ENCODE data around the gene KHK.

Gene KHK

DNA sequence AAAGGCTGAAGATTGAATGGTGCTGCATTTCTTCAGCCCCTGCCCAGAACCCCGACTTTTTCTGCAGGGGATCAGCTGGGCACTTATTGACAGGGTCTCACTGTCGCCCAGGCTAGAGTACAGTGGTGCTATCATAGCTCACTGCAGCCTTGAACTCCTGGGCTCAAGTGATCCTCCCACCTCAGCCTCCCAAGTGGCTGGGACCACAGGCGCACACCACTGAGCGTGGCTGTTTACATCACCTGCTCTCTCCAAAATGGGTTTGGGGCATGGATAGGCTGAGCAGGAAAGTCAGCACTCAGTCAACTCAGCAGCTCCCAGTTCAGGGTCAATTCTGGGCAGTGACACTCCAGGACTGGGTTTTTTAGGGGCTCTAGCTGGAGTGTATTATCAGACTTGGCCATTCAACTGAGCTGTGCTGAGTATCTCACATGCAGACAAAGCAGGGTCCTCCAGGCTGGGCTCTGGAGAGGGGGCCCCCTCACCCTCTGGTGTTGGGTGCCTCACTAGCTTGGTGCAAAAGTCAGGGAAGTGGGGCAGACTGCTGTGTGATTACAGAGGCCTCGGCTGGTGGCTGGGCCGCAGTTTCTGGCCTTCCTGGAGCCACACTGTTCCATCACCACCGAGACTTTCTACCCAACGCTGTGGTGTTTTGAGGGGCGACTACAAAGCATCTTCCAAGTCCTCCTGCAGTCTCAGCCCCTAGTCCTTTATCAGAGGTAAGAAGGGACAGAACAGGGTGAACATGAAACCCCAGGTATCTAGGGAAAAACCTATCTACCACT is 41.5 kb downstream of the KHK start:
- no peak overlapping the region for H2BK120ac ChIP-seq (ENCODE audit: low read depth, low read length)
- H3K27me3 ChIP-seq (ENCODE audit: control insufficient read depth in 3 of 3, insufficient read depth in 3 of 3, low read depth in 1 of 3, low read length in 3 of 3): peaks cover 0 to 16% (median 3%) of the 10 kb centered on the region in 3 experiments
- no peak overlapping the region for H4K8ac ChIP-seq (ENCODE audit: low read depth, low read length)
- H2AK5ac ChIP-seq (ENCODE audit: low read depth, low read length): no peak overlapping the region
- H3K4me2 ChIP-seq (ENCODE audit: insufficient read depth, low read length, poor library complexity, severe bottlenecking): no peak overlapping the region
- H3K4me1 ChIP-seq (ENCODE audit: control insufficient read depth in 2 of 2, insufficient read depth in 1 of 2, low read depth in 1 of 2, low read length in 2 of 2): peaks cover 0 to 8% of the 10 kb centered on the region in 2 donors
- no peak overlapping the region for H2AFZ ChIP-seq (ENCODE audit: low read length)
- no peak overlapping the region for H3K14ac ChIP-seq (ENCODE audit: low read length)
- H3K4me3 ChIP-seq (ENCODE audit: low read length in 2 of 2): no peak overlapping the region
- H3K4ac ChIP-seq (ENCODE audit: low read length): no peak overlapping the region
- no peaks in the 10 kb centered on the region for H3K9me3 ChIP-seq (replicated peaks in 1 of 2; ENCODE audit: control insufficient read depth in 2 of 2, insufficient read depth in 1 of 2, low read depth in 1 of 2, low read length in 2 of 2)
- H3K23ac ChIP-seq (ENCODE audit: low read depth, low read length, poor library complexity): no peak overlapping the region
- no peak overlapping the region for H2BK12ac ChIP-seq (ENCODE audit: low read length)
- H3K36me3 ChIP-seq (replicated peaks in 1 of 2; ENCODE audit: control insufficient read depth in 2 of 2, insufficient read depth in 2 of 2, low read length in 2 of 2): peaks cover 28 to 43% of the 10 kb centered on the region in 2 donors
- H2BK15ac ChIP-seq (ENCODE audit: low read length): no peak overlapping the region
- no peak overlapping the region for H3K27ac ChIP-seq (replicated peaks; ENCODE audit: low read length)
- no peak overlapping the region for H3K18ac ChIP-seq (ENCODE audit: low read length)
- H3K79me1 ChIP-seq (ENCODE audit: low read depth, low read length): peaks cover 6% of the 10 kb centered on the region
- no peak for DNase-seq (ENCODE audit: low spot score)
- H4K91ac ChIP-seq (ENCODE audit: low read depth, low read length, poor library complexity): no peak overlapping the region
- H2BK5ac ChIP-seq (ENCODE audit: low read length): no peak overlapping the region
- WGBS, 2 donors (ENCODE audit: extremely low coverage in 2 of 2, insufficient read length in 2 of 2, insufficient replicate concordance in 1 of 2): no CpG with 5 or more reads among the region's 9 CpGs
- H3K9ac ChIP-seq (ENCODE audit: low read depth, low read length, poor library complexity): no peak overlapping the region

DNA sequence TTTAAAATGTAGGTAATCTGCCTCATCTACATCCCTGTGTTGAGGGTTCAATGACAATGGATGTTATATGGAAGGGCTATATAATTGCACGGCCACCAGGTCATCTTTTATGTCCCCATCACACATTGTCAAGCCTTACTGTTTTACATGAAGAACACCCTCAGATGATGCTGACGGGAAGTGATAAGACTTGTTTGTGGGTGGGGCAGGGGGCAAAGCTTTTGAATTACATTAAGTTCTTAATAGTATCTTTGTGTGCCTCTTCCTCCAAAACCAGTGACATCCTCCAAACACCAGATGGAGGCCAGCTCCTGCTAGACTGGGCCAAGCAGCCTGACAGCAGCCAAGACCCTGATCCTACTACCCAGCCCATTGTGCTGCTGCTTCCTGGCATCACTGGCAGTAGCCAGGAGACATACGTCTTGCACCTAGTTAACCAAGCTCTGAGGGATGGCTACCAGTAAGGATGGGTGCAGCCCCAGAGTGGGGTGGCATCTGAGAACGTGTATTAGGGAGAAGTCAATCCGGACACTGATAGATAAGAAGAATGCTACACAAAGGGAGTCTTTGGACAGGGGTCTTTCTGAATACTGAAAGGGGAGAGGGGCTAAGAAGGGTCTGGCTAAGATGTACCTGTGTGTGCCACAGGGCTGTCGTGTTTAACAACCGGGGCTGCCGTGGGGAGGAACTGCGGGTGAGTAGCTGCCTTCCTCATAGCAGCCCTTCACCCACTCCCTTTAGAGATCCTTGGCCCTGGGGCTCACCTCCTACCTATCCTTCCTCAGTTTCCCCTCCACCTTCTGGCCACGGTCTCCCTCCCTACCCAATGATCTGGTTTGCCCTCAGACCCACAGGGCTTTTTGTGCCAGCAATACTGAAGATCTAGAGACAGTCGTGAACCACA is 42.3 kb downstream of the KHK start:
- no CpG with 5 or more reads among the region's 11 CpGs for WGBS, 2 donors (ENCODE audit: extremely low coverage in 2 of 2, insufficient read length in 2 of 2, insufficient replicate concordance in 1 of 2)
- H2BK120ac ChIP-seq (ENCODE audit: low read depth, low read length): no peak overlapping the region
- H3K4me2 ChIP-seq (ENCODE audit: insufficient read depth, low read length, poor library complexity, severe bottlenecking): no peak overlapping the region
- no peak overlapping the region for H2BK12ac ChIP-seq (ENCODE audit: low read length)
- H4K8ac ChIP-seq (ENCODE audit: low read depth, low read length): no peak overlapping the region
- no peak overlapping the region for H3K18ac ChIP-seq (ENCODE audit: low read length)
- no peak overlapping the region for H2AFZ ChIP-seq (ENCODE audit: low read length)
- no peak overlapping the region for H2AK5ac ChIP-seq (ENCODE audit: low read depth, low read length)
- no peak overlapping the region for H3K27ac ChIP-seq (replicated peaks; ENCODE audit: low read length)
- no peak overlapping the region for H3K4me3 ChIP-seq (ENCODE audit: low read length in 2 of 2)
- peaks cover 5 to 12% of the 10 kb centered on the region in 2 donors for H3K4me1 ChIP-seq (ENCODE audit: control insufficient read depth in 2 of 2, insufficient read depth in 1 of 2, low read depth in 1 of 2, low read length in 2 of 2)
- peaks cover 9% of the 10 kb centered on the region for H3K79me1 ChIP-seq (ENCODE audit: low read depth, low read length)
- H3K9me3 ChIP-seq (replicated peaks in 1 of 2; ENCODE audit: control insufficient read depth in 2 of 2, insufficient read depth in 1 of 2, low read depth in 1 of 2, low read length in 2 of 2): no peaks in the 10 kb centered on the region
- no peak overlapping the region for H3K23ac ChIP-seq (ENCODE audit: low read depth, low read length, poor library complexity)
- H3K27me3 ChIP-seq (ENCODE audit: control insufficient read depth in 3 of 3, insufficient read depth in 3 of 3, low read depth in 1 of 3, low read length in 3 of 3): peaks cover 0 to 8% (median 0%) of the 10 kb centered on the region in 3 experiments
- no peak overlapping the region for H2BK15ac ChIP-seq (ENCODE audit: low read length)
- H4K91ac ChIP-seq (ENCODE audit: low read depth, low read length, poor library complexity): no peak overlapping the region
- peaks cover 28 to 45% of the 10 kb centered on the region in 2 donors for H3K36me3 ChIP-seq (replicated peaks in 1 of 2; ENCODE audit: control insufficient read depth in 2 of 2, insufficient read depth in 2 of 2, low read length in 2 of 2)
- H3K4ac ChIP-seq (ENCODE audit: low read length): no peak overlapping the region
- H3K14ac ChIP-seq (ENCODE audit: low read length): no peak overlapping the region
- no peak for DNase-seq (ENCODE audit: low spot score)
- H3K9ac ChIP-seq (ENCODE audit: low read depth, low read length, poor library complexity): no peak overlapping the region
- no peak overlapping the region for H2BK5ac ChIP-seq (ENCODE audit: low read length)

DNA sequence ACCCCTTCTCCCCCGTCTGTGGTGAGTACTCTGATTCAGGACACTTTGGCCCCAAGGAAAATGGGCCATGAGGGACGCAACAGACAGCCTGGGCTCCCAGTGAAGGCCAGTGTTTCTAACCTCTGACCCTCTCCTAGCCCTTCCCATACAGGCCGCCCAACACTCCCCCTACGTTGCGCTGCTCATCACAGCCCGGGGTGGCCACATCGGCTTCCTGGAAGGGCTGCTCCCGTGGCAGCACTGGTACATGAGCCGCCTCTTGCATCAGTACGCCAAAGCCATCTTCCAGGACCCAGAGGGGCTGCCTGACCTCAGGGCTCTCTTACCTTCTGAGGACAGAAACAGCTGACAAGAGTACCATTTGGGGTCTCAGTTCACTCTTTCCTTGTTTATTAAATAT is 43.8 kb downstream of the KHK start:
- Histone ChIP-seq H3K4ac (ENCODE audit: low read length) (no peak overlapping the region), H2BK12ac (ENCODE audit: low read length) (no peak overlapping the region), H3K23ac (ENCODE audit: low read depth, low read length, poor library complexity) (no peak overlapping the region), H4K8ac (ENCODE audit: low read depth, low read length) (no peak overlapping the region), H3K9me3 (replicated peaks in 1 of 2; ENCODE audit: control insufficient read depth in 2 of 2, insufficient read depth in 1 of 2, low read depth in 1 of 2, low read length in 2 of 2) (no peaks in the 10 kb centered on the region), H4K91ac (ENCODE audit: low read depth, low read length, poor library complexity) (no peak overlapping the region), H3K27ac (replicated peaks; ENCODE audit: low read length) (no peak overlapping the region), H3K9ac (ENCODE audit: low read depth, low read length, poor library complexity) (no peak overlapping the region), H3K36me3 (replicated peaks in 1 of 2; ENCODE audit: control insufficient read depth in 2 of 2, insufficient read depth in 2 of 2, low read length in 2 of 2) (peaks cover 28 to 45% of the 10 kb centered on the region in 2 donors), H3K4me1 (ENCODE audit: control insufficient read depth in 2 of 2, insufficient read depth in 1 of 2, low read depth in 1 of 2, low read length in 2 of 2) (peaks cover 5 to 8% of the 10 kb centered on the region in 2 donors), H3K18ac (ENCODE audit: low read length) (no peak overlapping the region), H3K4me3 (ENCODE audit: low read length in 2 of 2) (no peak overlapping the region), H3K79me1 (ENCODE audit: low read depth, low read length) (peaks cover 9% of the 10 kb centered on the region), H2AFZ (ENCODE audit: low read length) (no peak overlapping the region), H3K14ac (ENCODE audit: low read length) (no peak overlapping the region), H3K27me3 (ENCODE audit: control insufficient read depth in 3 of 3, insufficient read depth in 3 of 3, low read depth in 1 of 3, low read length in 3 of 3) (no peaks in the 10 kb centered on the region), H3K4me2 (ENCODE audit: insufficient read depth, low read length, poor library complexity, severe bottlenecking) (no peak overlapping the region), H2BK120ac (ENCODE audit: low read depth, low read length) (no peak overlapping the region), H2BK15ac (ENCODE audit: low read length) (no peak overlapping the region), H2AK5ac (ENCODE audit: low read depth, low read length) (no peak overlapping the region), H2BK5ac (ENCODE audit: low read length) (no peak overlapping the region)
- no peak for DNase-seq (ENCODE audit: low spot score)
- WGBS, 2 donors (ENCODE audit: extremely low coverage in 2 of 2, insufficient read length in 2 of 2, insufficient replicate concordance in 1 of 2): no CpG with 5 or more reads among the region's 10 CpGs

DNA sequence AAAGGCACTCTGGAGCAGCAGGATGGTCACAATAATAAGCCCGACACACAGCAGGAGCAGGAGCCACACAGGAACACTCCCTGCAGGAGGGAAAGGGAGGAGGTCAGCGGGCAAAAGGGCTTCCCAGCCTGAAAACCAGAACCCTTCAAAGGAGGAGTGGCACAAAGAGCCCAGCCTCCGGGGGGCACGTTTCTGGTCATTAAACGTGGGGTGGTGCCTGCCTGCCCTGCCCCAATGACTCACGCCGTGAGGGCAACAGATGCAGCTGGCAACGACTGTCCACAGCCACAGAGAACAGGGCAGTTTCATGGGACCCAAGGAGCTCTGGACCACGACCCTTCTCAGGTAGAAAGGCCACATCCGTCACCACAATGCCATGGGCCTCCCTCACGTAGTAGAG is 44.9 kb downstream of the KHK start:
- no peak overlapping the region for H2BK120ac ChIP-seq (ENCODE audit: low read depth, low read length)
- DNase-seq (ENCODE audit: low spot score): no peak
- no peak overlapping the region for H3K9ac ChIP-seq (ENCODE audit: low read depth, low read length, poor library complexity)
- peaks cover 5 to 8% of the 10 kb centered on the region in 2 donors for H3K4me1 ChIP-seq (ENCODE audit: control insufficient read depth in 2 of 2, insufficient read depth in 1 of 2, low read depth in 1 of 2, low read length in 2 of 2)
- H2BK12ac ChIP-seq (ENCODE audit: low read length): no peak overlapping the region
- no CpG with 5 or more reads among the region's 11 CpGs for WGBS, 2 donors (ENCODE audit: extremely low coverage in 2 of 2, insufficient read length in 2 of 2, insufficient replicate concordance in 1 of 2)
- H3K14ac ChIP-seq (ENCODE audit: low read length): no peak overlapping the region
- no peak overlapping the region for H3K18ac ChIP-seq (ENCODE audit: low read length)
- H4K8ac ChIP-seq (ENCODE audit: low read depth, low read length): peak overlapping the region; percentile 93
- H3K4me3 ChIP-seq (ENCODE audit: low read length in 2 of 2): no peak overlapping the region
- H3K23ac ChIP-seq (ENCODE audit: low read depth, low read length, poor library complexity): no peak overlapping the region
- H3K36me3 ChIP-seq (replicated peaks in 1 of 2; ENCODE audit: control insufficient read depth in 2 of 2, insufficient read depth in 2 of 2, low read length in 2 of 2): peaks cover 28 to 45% of the 10 kb centered on the region in 2 donors
- H2AK5ac ChIP-seq (ENCODE audit: low read depth, low read length): no peak overlapping the region
- no peak overlapping the region for H3K4ac ChIP-seq (ENCODE audit: low read length)
- no peak overlapping the region for H4K91ac ChIP-seq (ENCODE audit: low read depth, low read length, poor library complexity)
- no peak overlapping the region for H3K27ac ChIP-seq (replicated peaks; ENCODE audit: low read length)
- peaks cover 9% of the 10 kb centered on the region for H3K79me1 ChIP-seq (ENCODE audit: low read depth, low read length)
- no peak overlapping the region for H2BK5ac ChIP-seq (ENCODE audit: low read length)
- H3K27me3 ChIP-seq (ENCODE audit: control insufficient read depth in 3 of 3, insufficient read depth in 3 of 3, low read depth in 1 of 3, low read length in 3 of 3): no peaks in the 10 kb centered on the region
- H2AFZ ChIP-seq (ENCODE audit: low read length): no peak overlapping the region
- no peak overlapping the region for H3K4me2 ChIP-seq (ENCODE audit: insufficient read depth, low read length, poor library complexity, severe bottlenecking)
- no peak overlapping the region for H2BK15ac ChIP-seq (ENCODE audit: low read length)
- no peaks in the 10 kb centered on the region for H3K9me3 ChIP-seq (replicated peaks in 1 of 2; ENCODE audit: control insufficient read depth in 2 of 2, insufficient read depth in 1 of 2, low read depth in 1 of 2, low read length in 2 of 2)

Measured in neuronal stem cell (in vitro differentiated cells).